ENCODE data around the gene CLEC4G. TPM values are rescaled to one million over a fixed set of nuclear protein-coding genes. Genes with fewer than 3 reads are reported as not detected.
"Not testable (repeated sequence)": the region's sequence is repeated elsewhere in the genome, so short reads cannot be mapped to it uniquely, and the experiment has no call there.

CLEC4G gene
- total RNA-seq, 1 donor from 2014 or later: 0.92 TPM

- intact Hi-C loops (cut with DNase I): no loop called here
- no peak for DNase-seq (ENCODE audit: low spot score)
These were observed 16.3 kb upstream of the CLEC4G start for GRCh38 chr19:7748171-7748570.

GRCh38 chr19:7746903-7747884 is 15.3 kb upstream of the CLEC4G start, which contains the start of gene CD209:
TSS of gene CD209 (minus strand) at chr19:7747534. CDS start at chr19:7747511, 23 bp downstream.
- intact Hi-C loops (cut with DNase I): no loop called here
- no peak for DNase-seq (ENCODE audit: low spot score)

GRCh38 chr19:7746306-7746705 is 14.4 kb upstream of the CLEC4G start:
- intact Hi-C loops (cut with DNase I); DNase-seq (ENCODE audit: low spot score): not testable (repeated sequence)

- intact Hi-C loops (cut with DNase I): no loop called here
- no peak for DNase-seq (ENCODE audit: low spot score)
These were observed 13.2 kb upstream of the CLEC4G start for GRCh38 chr19:7744871-7745650.

- intact Hi-C loops (cut with DNase I): no loop called here
- no peak for DNase-seq (ENCODE audit: low spot score)
These were observed 12.4 kb upstream of the CLEC4G start for GRCh38 chr19:7744199-7744786.

GRCh38 chr19:7743425-7743841 is 11.5 kb upstream of the CLEC4G start:
- no peak for DNase-seq (ENCODE audit: low spot score)
- intact Hi-C loops (cut with DNase I): no loop called here

GRCh38 chr19:7742991-7743390 is 11.1 kb upstream of the CLEC4G start:
- intact Hi-C loops (cut with DNase I): no loop called here
- DNase-seq (ENCODE audit: low spot score): no peak

GRCh38 chr19:7742575-7742974 is 10.7 kb upstream of the CLEC4G start:
- DNase-seq (ENCODE audit: low spot score): no peak
- intact Hi-C loops (cut with DNase I): no loop called here

- no peak for DNase-seq (ENCODE audit: low spot score)
- intact Hi-C loops (cut with DNase I): no loop called here
These were observed 8.8 kb upstream of the CLEC4G start for GRCh38 chr19:7740682-7741054.

- no peak for DNase-seq (ENCODE audit: low spot score)
- intact Hi-C loops (cut with DNase I): no loop called here
These were observed 8.1 kb upstream of the CLEC4G start for GRCh38 chr19:7739801-7740681.

- DNase-seq (ENCODE audit: low spot score): no peak
- intact Hi-C loops (cut with DNase I): no loop called here
These were observed 7.4 kb upstream of the CLEC4G start for GRCh38 chr19:7739211-7739755.

GRCh38 chr19:7738023-7738422 is 6.1 kb upstream of the CLEC4G start:
- no peak for DNase-seq (ENCODE audit: low spot score)
- intact Hi-C loops (cut with DNase I): no loop called here

GRCh38 chr19:7737215-7737614 is 5.3 kb upstream of the CLEC4G start:
- intact Hi-C loops (cut with DNase I): no loop called here
- DNase-seq (ENCODE audit: low spot score): no peak

GRCh38 chr19:7736148-7736547 is 4.2 kb upstream of the CLEC4G start:
- intact Hi-C loops (cut with DNase I): no loop called here

GRCh38 chr19:7734220-7735203 is 2.6 kb upstream of the CLEC4G start:
- no peak for DNase-seq (ENCODE audit: low spot score)
- intact Hi-C loops (cut with DNase I): no loop called here

More at GRCh38 chr19:7736148-7736547, 4.2 kb upstream of the CLEC4G start:
- no peak for DNase-seq (ENCODE audit: low spot score)

- intact Hi-C loops (cut with DNase I): no loop called here
- DNase-seq (ENCODE audit: low spot score): no peak
These were observed 1.5 kb upstream of the CLEC4G start for GRCh38 chr19:7733376-7733775.

GRCh38 chr19:7731615-7732014 is 295 bp downstream of the CLEC4G start:
- intact Hi-C loops (cut with DNase I): no loop called here
- DNase-seq (ENCODE audit: low spot score): no peak

- DNase-seq (ENCODE audit: low spot score): peak; percentile 63
- intact Hi-C loops (cut with DNase I): no loop called here
These were observed 703 bp downstream of the CLEC4G start for GRCh38 chr19:7731218-7731595.
